ENCODE measurements around the gene RAB11FIP4. TPM values are rescaled to one million over a fixed set of nuclear protein-coding genes. Genes with fewer than 3 reads are reported as not detected.

Gene RAB11FIP4
- total and polyA plus RNA-seq, 2 donors (not counting 3 experiments of a cell fraction or from before 2014, with no cell fraction given) = 0.08 to 0.38 TPM

- H3K9ac ChIP-seq (replicated peaks; ENCODE audit: extremely low read depth, insufficient read depth, low read length) = no peak overlapping the region
- ChIA-PET CTCF (interaction anchor here (1.7 to 2.1 kb wide), 2 partner anchors 8 to 445 kb away, joined by 4 to 5 read pairs; no protein-coding TSS in a partner anchor), POLR2A (no interaction called here)
- no peak overlapping the region for H3K27ac ChIP-seq (ENCODE audit: insufficient read depth, low read depth, low read length)
- H3K4me3 ChIP-seq (replicated peaks in 1 of 3; ENCODE audit: insufficient read depth in 1 of 3, low read depth in 1 of 3, low read length in 3 of 3) = no peak overlapping the region
- H3K4me2 ChIP-seq (ENCODE audit: insufficient read depth, low read length) = no peak overlapping the region
- no peak for FAIRE-seq
- H2AFZ ChIP-seq (ENCODE audit: low read depth, low read length) = no peak overlapping the region
- dilution Hi-C loops (cut with MboI; ENCODE audit: extremely low pct_ligation_motif_present, low sequenced_read_pairs) = no loop called here
- H3K79me2 ChIP-seq (ENCODE audit: control insufficient read depth, insufficient read depth, low read length) = no peaks in the 10 kb centered on the region
- H3K27me3 ChIP-seq (ENCODE audit: control insufficient read depth in 2 of 2, insufficient read depth in 2 of 2, low read length in 2 of 2) = peaks cover 12 to 13% of the 10 kb centered on the region in 2 experiments
- H3K9me3 ChIP-seq (replicated peaks; ENCODE audit: control insufficient read depth, insufficient read depth, low read length) = no peaks in the 10 kb centered on the region
- no peak for TF ChIP-seq POLR2AphosphoS5 (IDR thresholded peaks at IDR 0.05; ENCODE audit: insufficient read depth, low read depth, low read length)
- TF ChIP-seq CTCF (IDR thresholded peaks at IDR 0.05; ENCODE audit: extremely low read depth in 1 of 2, insufficient read depth in 1 of 2, low read depth in 1 of 2, low read length in 2 of 2) = no peak
- TF ChIP-seq EZH2 (IDR thresholded peaks at IDR 0.05; ENCODE audit: borderline replicate concordance, low read depth, low read length, severe bottlenecking) = no peak
- no peak for TF ChIP-seq FOS (IDR thresholded peaks at IDR 0.05; ENCODE audit: borderline replicate concordance, insufficient read depth, low read length)
- TF ChIP-seq MAX (IDR thresholded peaks at IDR 0.05; ENCODE audit: insufficient read depth, insufficient read length) = no peak
- no peak for TF ChIP-seq POLR2A (IDR thresholded peaks at IDR 0.05; ENCODE audit: low read depth, low read length)
- no peak for TF ChIP-seq MYC (IDR thresholded peaks at IDR 0.05; ENCODE audit: low read depth, low read length)
- no peak for TF ChIP-seq GATA2 (IDR thresholded peaks at IDR 0.05; ENCODE audit: insufficient read depth, insufficient read length, low read depth, low read length)
- no peak for TF ChIP-seq JUN (IDR thresholded peaks at IDR 0.05; ENCODE audit: borderline replicate concordance, insufficient read depth, insufficient read length, low read depth)
- H3K9me1 ChIP-seq (replicated peaks; ENCODE audit: control insufficient read depth, extremely low read depth, insufficient read depth, low read length) = no peaks in the 10 kb centered on the region
- BruUV-seq (replicated peaks) = no TSS peak
- no peaks in the 10 kb centered on the region for H3K4me1 ChIP-seq (ENCODE audit: control insufficient read depth, extremely low read depth, insufficient read depth, low read length)
- no peak for DNase-seq (ENCODE audit: low read depth, low spot score)
- intact Hi-C loops (cut with micrococcal nuclease) = no loop called here
- no peaks in the 10 kb centered on the region for H3K36me3 ChIP-seq (ENCODE audit: control insufficient read depth in 2 of 2, extremely low read depth in 1 of 2, insufficient read depth in 2 of 2, low read length in 2 of 2)
- no peaks in the 10 kb centered on the region for H4K20me1 ChIP-seq (replicated peaks; ENCODE audit: control insufficient read depth, extremely low read depth, insufficient read depth, low read length)
These were observed 5.9 kb downstream of the RAB11FIP4 start for GRCh38 chr17:31397256-31397939.
